AG04450 (cell line): ENCODE data around the gene RNF14. TPM values are rescaled to one million over a fixed set of nuclear protein-coding genes. Genes with fewer than 3 reads are reported as not detected.

Source experiments
- CTCF ChIA-PET: fragments of 300-600, 350-600 bp; formaldehyde crosslinking; extraction: SDS; loops from one replicate; lab custom pipeline; 2022; ENCODE audit warnings: antibody characterized with exemption, inconsistent platforms; lab: Charles Lee
- POLR2A ChIA-PET: fragments of 350-600 bp; formaldehyde crosslinking; extraction: SDS; loops from one replicate; lab custom pipeline; 2021; ENCODE audit warnings: antibody characterized with exemption, inconsistent platforms; lab: Yijun Ruan, JAX
- DNase-seq: peaks from one replicate; pipeline ENCODE4 v3.0.0-alpha.2; 2011; ENCODE audit warnings: low read depth, low spot score
- H3K27ac ChIP-seq: one replicate; pipeline ENCODE4 v1.5.1; 2012; ENCODE audit warnings: low read depth, low read length, control low read depth
- H3K27me3 ChIP-seq: one replicate; pipeline ENCODE4 v1.6.0; 2012; ENCODE audit warnings: low read length; ENCODE audit not compliant: control insufficient read depth, insufficient read depth
- H3K4me3 ChIP-seq: 2 replicates; pipeline ENCODE4 v1.5.1; 2011; ENCODE audit warnings: mild to moderate bottlenecking, low read depth, low read length, control low read depth
- H3K9me3 ChIP-seq: 2 replicates; pipeline ENCODE4 v1.5.1; 2012; ENCODE audit warnings: low read length; ENCODE audit not compliant: control insufficient read depth, insufficient read depth
- CTCF ChIP-seq: IDR thresholded peaks from 2 replicates; pipeline ENCODE4 v1.5.1; 2011; ENCODE audit warnings: low read depth, low read length, control low read depth, inconsistent platforms
- polyA plus RNA-seq: library from polyadenylated mRNA; depleted of rRNA; stranded (reverse); fragments of >200 nt; gene quantifications from 2 replicates; pipeline ENCODE4 v1.2.3, GENCODE V29; 2011

The RNF14 gene
- polyA plus RNA-seq, 1 experiment, result 38.1 TPM

GRCh38 chr5:141960449-141961323 is 8.2 kb upstream of the RNF14 start:
- H3K27ac ChIP-seq, result no peak overlapping the region
- H3K4me3 ChIP-seq, result no peak overlapping the region
- no peaks in the 10 kb centered on the region for H3K9me3 ChIP-seq
- TF ChIP-seq CTCF, result peak; percentile 92
- ChIA-PET CTCF (interaction anchor here (0.6 to 10.5 kb wide), 55 partner anchors 10 to 611 kb away, joined by 3 to 422 read pairs (median 5); partner anchors contain the start of genes ARAP3, DELE1, HDAC3 and PCDH1), POLR2A (interaction anchor here (1.1 to 1.6 kb wide), 4 partner anchors 8 to 268 kb away, joined by 3 to 13 read pairs (median 8); partner anchors contain the start of genes DELE1 and RNF14)
- no peaks in the 10 kb centered on the region for H3K27me3 ChIP-seq
- peak; percentile 48 for DNase-seq

- Histone ChIP-seq H3K27me3 (no peaks in the 10 kb centered on the region), H3K27ac (no peak overlapping the region), H3K9me3 (no peaks in the 10 kb centered on the region), H3K4me3 (no peak overlapping the region)
- no peak for DNase-seq
- TF ChIP-seq CTCF, result no peak
- POLR2A ChIA-PET, result interaction anchor here (1.1 to 1.5 kb wide), 3 partner anchors 7 to 38 kb away, joined by 3 to 13 read pairs (median 8); partner anchors contain the start of genes DELE1 and RNF14
- CTCF ChIA-PET, result interaction anchor here (0.6 to 10.5 kb wide), 47 partner anchors 9 to 610 kb away, joined by 3 to 422 read pairs (median 6); partner anchors contain the start of genes ARAP3, DELE1, HDAC3 and PCDH1
Observed at GRCh38 chr5:141961466-141961865, 7.4 kb upstream of the RNF14 start.

DNA sequence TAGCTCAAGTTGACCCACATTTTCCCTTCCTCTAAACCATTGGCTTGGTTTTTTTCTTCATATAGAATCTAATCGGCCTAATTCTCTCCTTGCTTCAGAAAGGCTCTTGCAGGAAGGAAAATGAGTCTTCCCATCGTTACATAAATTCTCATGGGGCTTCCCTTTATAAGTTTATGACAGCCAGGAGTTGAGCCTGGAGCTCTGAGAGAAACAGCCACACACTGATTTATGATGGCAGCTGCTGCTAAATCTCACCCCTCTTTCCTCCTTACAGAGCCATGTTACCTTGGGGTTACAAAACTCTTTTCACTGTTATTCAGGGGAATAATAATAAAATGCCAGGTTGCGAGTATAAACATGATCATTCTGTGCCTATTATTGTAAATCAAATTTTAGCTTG is 5.2 kb upstream of the RNF14 start:
- Histone ChIP-seq H3K27me3 (no peaks in the 10 kb centered on the region), H3K9me3 (no peaks in the 10 kb centered on the region), H3K27ac (no peak overlapping the region), H3K4me3 (no peak overlapping the region)
- CTCF ChIA-PET, result interaction anchor here (10.5 kb wide), 1 partner anchor 267 kb away, joined by 422 read pairs; no protein-coding TSS in a partner anchor
- POLR2A ChIA-PET, result no interaction called here
- TF ChIP-seq CTCF, result no peak
- DNase-seq, result no peak

- CTCF ChIA-PET, result interaction anchor here (0.6 kb wide), 1 partner anchor 273 kb away, joined by 3 read pairs; no protein-coding TSS in a partner anchor
- POLR2A ChIA-PET, result no interaction called here
- TF ChIP-seq CTCF, result no peak
- H3K27ac ChIP-seq, result no peak overlapping the region
- no peaks in the 10 kb centered on the region for H3K27me3 ChIP-seq
- no peak overlapping the region for H3K4me3 ChIP-seq
- no peaks in the 10 kb centered on the region; the same call in 1 of the 2 replicates for H3K9me3 ChIP-seq
- no peak for DNase-seq
Observed at GRCh38 chr5:141965071-141965470, 3.8 kb upstream of the RNF14 start.
